ENCODE results near the gene TICAM2. TPM values are rescaled to one million over a fixed set of nuclear protein-coding genes. Genes with fewer than 3 reads are reported as not detected.

TICAM2 gene
- total RNA-seq, 1 experiment from 2014 or later: 0.24 TPM

DNA sequence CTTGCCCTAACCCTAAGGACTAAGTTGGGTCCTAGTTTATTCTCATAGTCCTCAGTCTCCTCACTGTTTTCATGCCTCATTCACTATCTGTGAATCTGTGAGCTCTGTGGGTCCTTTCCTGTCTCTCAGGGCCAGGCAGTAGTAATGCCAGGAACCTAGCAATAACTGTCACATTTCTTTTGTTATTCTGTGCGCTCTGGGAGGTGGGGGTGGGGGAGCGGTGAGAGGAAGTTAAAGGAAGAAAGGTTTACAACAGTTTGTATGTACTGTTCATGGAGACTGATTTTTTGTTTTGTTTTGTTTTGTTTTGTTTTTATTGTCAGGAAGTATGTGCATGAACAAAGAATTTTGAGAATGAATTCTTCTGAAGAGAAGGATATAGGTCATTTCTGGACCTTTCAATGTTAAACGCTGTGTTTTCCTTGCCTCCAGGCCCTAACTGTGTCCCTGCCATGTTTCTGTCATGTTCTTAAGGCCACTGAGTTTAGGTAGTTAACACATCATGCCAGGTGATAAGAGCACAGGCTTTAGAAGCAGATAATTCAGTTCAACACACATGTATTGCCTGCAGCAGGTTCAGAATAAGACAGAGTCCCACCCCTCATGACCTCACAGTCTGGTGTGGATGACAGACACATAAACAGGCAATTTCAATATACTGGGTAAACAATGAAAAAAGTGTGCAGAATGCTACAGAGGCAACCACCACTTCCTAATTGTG, 44.5 kb downstream of the TICAM2 start:
- H3K36me3 Mint-ChIP-seq (ENCODE audit: insufficient read depth in 1 of 3, low read depth in 3 of 3): no peaks in the 10 kb centered on the region
- no peak overlapping the region for H3K18ac ChIP-seq (ENCODE audit: insufficient read length, low read depth, low read length)
- no peak overlapping the region; the same call in 1 of the 2 replicates for H3K14ac ChIP-seq (ENCODE audit: insufficient read depth, low read length)
- no peaks in the 10 kb centered on the region for H3K23me2 ChIP-seq (ENCODE audit: insufficient read length, low read depth, low read length, poor library complexity, severe bottlenecking)
- H3K9me3 ChIP-seq (ENCODE audit: control insufficient read depth, low read depth, low read length): no peaks in the 10 kb centered on the region
- no peak overlapping the region for H2AFZ ChIP-seq (ENCODE audit: low read length)
- peaks cover 6% of the 10 kb centered on the region; the same call in 1 of the 2 replicates for H3K4me1 ChIP-seq (ENCODE audit: insufficient read depth, low read length)
- H2BK12ac ChIP-seq (ENCODE audit: insufficient read length, low read depth, low read length): no peak overlapping the region
- no peak overlapping the region for H3K4ac ChIP-seq (ENCODE audit: low read depth, low read length)
- H3K56ac ChIP-seq (ENCODE audit: insufficient read length, low read depth, low read length): no peak overlapping the region
- no peak overlapping the region for H2BK120ac ChIP-seq (ENCODE audit: low read depth, low read length, poor library complexity, severe bottlenecking)
- no peak overlapping the region for H2BK15ac ChIP-seq (ENCODE audit: low read depth, low read length)
- H3K27ac ChIP-seq (ENCODE audit: insufficient read length, low read depth, low read length): no peak overlapping the region
- H4K91ac ChIP-seq (ENCODE audit: insufficient read length, low read depth, low read length): no peak overlapping the region
- DNase-seq: no peak
- H3T11ph ChIP-seq (ENCODE audit: low read length): no peak overlapping the region
- no peak overlapping the region for H3K9ac ChIP-seq (ENCODE audit: extremely low read depth, insufficient read length, low read length)
- H2BK5ac ChIP-seq (ENCODE audit: insufficient read length, low read length): no peak overlapping the region
- no peaks in the 10 kb centered on the region for H4K20me1 ChIP-seq (ENCODE audit: control insufficient read depth, insufficient read depth, insufficient read length)
- H3K4me1 Mint-ChIP-seq: peaks cover 9 to 18% of the 10 kb centered on the region in 2 experiments
- H3K9me3 Mint-ChIP-seq: no peaks in the 10 kb centered on the region
- H3K4me3 Mint-ChIP-seq: no peak overlapping the region
- no peak overlapping the region for H2AK5ac ChIP-seq (ENCODE audit: insufficient read length, low read length)
- H3K27me3 Mint-ChIP-seq (ENCODE audit: low read depth): no peaks in the 10 kb centered on the region
- no peaks in the 10 kb centered on the region for H3K79me1 ChIP-seq (ENCODE audit: insufficient read depth, low read depth, low read length, poor library complexity, severe bottlenecking)
- no peaks in the 10 kb centered on the region for H3K27me3 ChIP-seq (ENCODE audit: insufficient read depth, low read length)
- no peak overlapping the region for H4K5ac ChIP-seq (ENCODE audit: insufficient read length, low read depth, low read length)
- whole genome bisulfite sequencing (ENCODE audit: extremely low coverage, insufficient read length, low lambda C conversion rate): no CpG with 5 or more reads among the region's 3 CpGs
- H3K4me2 ChIP-seq (ENCODE audit: insufficient read depth, insufficient read length, low read length): peak overlapping the region; percentile 23
- no peak overlapping the region for H2BK20ac ChIP-seq (ENCODE audit: low read depth, low read length, poor library complexity, severe bottlenecking)
- H3K79me2 ChIP-seq (ENCODE audit: insufficient read depth, low read length): no peaks in the 10 kb centered on the region
- 0 out of 7 replicates have a peak overlapping the region, but pooled peaks of 1 of the 3 experiments have one; percentile 19 for H3K27ac Mint-ChIP-seq
- no peak overlapping the region for H3K23ac ChIP-seq (ENCODE audit: insufficient read length, low read depth, low read length)
- H4K8ac ChIP-seq (replicated peaks; ENCODE audit: insufficient read length, low read depth, low read length): no peak overlapping the region
- TF ChIP-seq, protein P1, sequence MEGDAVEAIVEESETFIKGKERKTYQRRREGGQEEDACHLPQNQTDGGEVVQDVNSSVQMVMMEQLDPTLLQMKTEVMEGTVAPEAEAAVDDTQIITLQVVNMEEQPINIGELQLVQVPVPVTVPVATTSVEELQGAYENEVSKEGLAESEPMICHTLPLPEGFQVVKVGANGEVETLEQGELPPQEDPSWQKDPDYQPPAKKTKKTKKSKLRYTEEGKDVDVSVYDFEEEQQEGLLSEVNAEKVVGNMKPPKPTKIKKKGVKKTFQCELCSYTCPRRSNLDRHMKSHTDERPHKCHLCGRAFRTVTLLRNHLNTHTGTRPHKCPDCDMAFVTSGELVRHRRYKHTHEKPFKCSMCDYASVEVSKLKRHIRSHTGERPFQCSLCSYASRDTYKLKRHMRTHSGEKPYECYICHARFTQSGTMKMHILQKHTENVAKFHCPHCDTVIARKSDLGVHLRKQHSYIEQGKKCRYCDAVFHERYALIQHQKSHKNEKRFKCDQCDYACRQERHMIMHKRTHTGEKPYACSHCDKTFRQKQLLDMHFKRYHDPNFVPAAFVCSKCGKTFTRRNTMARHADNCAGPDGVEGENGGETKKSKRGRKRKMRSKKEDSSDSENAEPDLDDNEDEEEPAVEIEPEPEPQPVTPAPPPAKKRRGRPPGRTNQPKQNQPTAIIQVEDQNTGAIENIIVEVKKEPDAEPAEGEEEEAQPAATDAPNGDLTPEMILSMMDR (conservative IDR thresholded peaks at IDR 0.05): no peak

Data from H9 (cell line).